ENCODE measurements around the gene EME1. TPM values are rescaled to one million over a fixed set of nuclear protein-coding genes. Genes with fewer than 3 reads are reported as not detected.

EME1 gene
- total and polyA plus RNA-seq, 8 donors, result 0.19 to 0.94 (median 0.41) TPM; not detected in 2

DNA sequence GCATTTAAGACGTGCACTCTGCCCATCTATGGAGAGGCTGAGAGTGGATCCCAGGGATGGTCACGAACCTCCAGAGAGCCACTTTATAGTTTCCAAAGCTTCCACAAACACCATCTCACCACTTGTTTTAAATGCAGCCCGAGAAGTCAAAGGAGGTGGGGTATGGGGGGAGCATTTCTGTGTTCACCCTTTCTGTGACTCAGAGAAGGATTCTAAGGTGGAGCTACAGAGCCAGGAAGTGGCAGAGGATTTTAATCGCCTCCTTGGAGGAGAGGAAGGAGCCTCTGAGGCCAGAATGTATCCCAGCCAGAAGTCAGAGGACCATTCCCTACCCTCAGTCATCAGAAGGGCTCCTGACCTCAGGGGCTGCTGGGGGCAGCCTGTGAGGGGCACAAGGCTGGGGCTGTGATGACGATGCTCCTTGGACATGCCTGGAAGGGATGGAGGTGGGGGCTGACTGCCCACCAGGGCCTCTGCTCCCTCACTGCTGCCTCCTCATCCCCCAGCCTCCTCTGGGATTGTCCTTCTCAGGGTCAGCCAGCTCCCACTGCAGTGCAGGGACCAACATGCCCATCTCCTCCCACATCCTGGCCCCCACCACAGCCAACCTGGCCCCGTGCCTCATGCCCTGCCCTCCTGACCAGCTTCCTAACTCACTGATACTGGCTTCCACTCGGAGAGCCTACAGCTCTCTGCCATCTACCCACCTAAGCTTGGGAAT lies 24.3 kb upstream of the EME1 start:
- FAIRE-seq (no peak), DNase-seq (peak in 1 of 6 donors; percentile 51), ATAC-seq (no peak)
- Histone ChIP-seq H3K36me3 (peaks cover 0 to 1% (median 0%) of the 10 kb centered on the region in 3 donors), H3K9me3 (no peaks in the 10 kb centered on the region), H3K4me3 (no peak overlapping the region), H3K4me1 (peaks cover 0 to 3% (median 3%) of the 10 kb centered on the region in 3 donors), H3K27me3 (no peaks in the 10 kb centered on the region), H3K27ac (no peak overlapping the region)
- intact Hi-C loops (cut with DNase I), result no loop called here
- TF ChIP-seq, protein P1, sequence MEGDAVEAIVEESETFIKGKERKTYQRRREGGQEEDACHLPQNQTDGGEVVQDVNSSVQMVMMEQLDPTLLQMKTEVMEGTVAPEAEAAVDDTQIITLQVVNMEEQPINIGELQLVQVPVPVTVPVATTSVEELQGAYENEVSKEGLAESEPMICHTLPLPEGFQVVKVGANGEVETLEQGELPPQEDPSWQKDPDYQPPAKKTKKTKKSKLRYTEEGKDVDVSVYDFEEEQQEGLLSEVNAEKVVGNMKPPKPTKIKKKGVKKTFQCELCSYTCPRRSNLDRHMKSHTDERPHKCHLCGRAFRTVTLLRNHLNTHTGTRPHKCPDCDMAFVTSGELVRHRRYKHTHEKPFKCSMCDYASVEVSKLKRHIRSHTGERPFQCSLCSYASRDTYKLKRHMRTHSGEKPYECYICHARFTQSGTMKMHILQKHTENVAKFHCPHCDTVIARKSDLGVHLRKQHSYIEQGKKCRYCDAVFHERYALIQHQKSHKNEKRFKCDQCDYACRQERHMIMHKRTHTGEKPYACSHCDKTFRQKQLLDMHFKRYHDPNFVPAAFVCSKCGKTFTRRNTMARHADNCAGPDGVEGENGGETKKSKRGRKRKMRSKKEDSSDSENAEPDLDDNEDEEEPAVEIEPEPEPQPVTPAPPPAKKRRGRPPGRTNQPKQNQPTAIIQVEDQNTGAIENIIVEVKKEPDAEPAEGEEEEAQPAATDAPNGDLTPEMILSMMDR (IDR thresholded peaks at IDR 0.05), result no peak
- WGBS, 2 donors, result 75 to 78% methylated on average over 7 of the region's 7 CpGs

DNA sequence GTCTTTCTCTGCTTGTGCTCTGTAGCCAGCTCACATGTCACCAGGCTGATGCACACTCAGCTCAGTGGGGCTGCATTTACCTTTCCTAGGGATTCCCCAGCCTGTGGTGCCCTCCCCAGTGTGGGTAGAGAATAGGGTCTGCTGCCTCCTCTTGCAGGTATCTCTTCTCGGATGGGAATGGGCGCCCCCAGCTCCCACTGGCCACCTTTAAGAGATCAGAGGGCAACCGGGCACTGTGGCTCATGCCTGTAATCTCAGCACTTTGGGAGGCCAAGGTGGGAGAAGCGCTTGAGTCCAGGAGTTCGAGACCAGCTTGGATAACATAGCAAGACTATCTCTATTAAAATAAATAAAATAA lies 23.8 kb upstream of the EME1 start:
- H3K4me3 ChIP-seq, result no peak overlapping the region

DNA sequence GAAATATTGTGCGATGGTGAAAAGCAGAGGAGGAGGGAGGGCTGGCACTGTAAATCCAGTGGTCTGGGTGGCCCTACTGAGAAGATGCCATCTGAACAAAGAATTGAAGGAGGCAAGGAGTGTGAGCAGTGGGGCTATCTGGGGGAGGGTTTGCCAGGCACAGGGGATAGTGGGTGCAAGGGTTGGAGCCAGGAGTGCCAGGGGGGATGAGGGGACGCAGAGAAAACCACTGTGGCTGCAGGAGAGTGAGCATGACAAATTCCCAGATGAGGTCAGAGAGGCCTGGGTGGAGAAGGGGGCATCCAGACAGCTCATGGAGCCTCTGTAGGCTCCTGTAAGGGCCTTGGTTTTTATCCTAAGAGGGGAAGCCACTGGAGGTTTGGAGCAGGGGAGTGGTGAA lies 22.3 kb upstream of the EME1 start:
- ATAC-seq (no peak), DNase-seq (peak in 1 of 6 donors; percentile 6), FAIRE-seq (no peak)
- TF ChIP-seq, protein P1 (IDR thresholded peaks at IDR 0.05), result no peak
- H3K9me3 ChIP-seq, result no peaks in the 10 kb centered on the region
- H3K27me3 ChIP-seq, result no peaks in the 10 kb centered on the region
- WGBS, 2 donors, result 98% methylated on average over 2 of the region's 2 CpGs
- H3K4me3 ChIP-seq, result no peak overlapping the region
- peaks cover 0 to 3% (median 0%) of the 10 kb centered on the region in 3 donors for H3K4me1 ChIP-seq
- intact Hi-C loops (cut with DNase I), result loop anchor here in 1 of 3 donors (10.0 kb wide), 1 partner anchor 274 kb away; no protein-coding TSS in a partner anchor
- H3K36me3 ChIP-seq, result peaks cover 0 to 20% (median 6%) of the 10 kb centered on the region in 3 donors
- no peak overlapping the region for H3K27ac ChIP-seq

More for the DNA sequence above, 23.8 kb upstream of the EME1 start:
- no peak overlapping the region for H3K27ac ChIP-seq
- ATAC-seq (no peak), FAIRE-seq (no peak), DNase-seq (peak in 1 of 6 donors; percentile 35)
- no peaks in the 10 kb centered on the region for H3K9me3 ChIP-seq
- peaks cover 0 to 7% (median 0%) of the 10 kb centered on the region in 3 donors for H3K36me3 ChIP-seq
- intact Hi-C loops (cut with DNase I), result no loop called here
- H3K27me3 ChIP-seq, result no peaks in the 10 kb centered on the region
- TF ChIP-seq, protein P1 (IDR thresholded peaks at IDR 0.05), result no peak
- peaks cover 0 to 3% (median 3%) of the 10 kb centered on the region in 3 donors for H3K4me1 ChIP-seq
- 86 to 97% methylated on average over 5 of the region's 5 CpGs for WGBS, 2 donors

DNA sequence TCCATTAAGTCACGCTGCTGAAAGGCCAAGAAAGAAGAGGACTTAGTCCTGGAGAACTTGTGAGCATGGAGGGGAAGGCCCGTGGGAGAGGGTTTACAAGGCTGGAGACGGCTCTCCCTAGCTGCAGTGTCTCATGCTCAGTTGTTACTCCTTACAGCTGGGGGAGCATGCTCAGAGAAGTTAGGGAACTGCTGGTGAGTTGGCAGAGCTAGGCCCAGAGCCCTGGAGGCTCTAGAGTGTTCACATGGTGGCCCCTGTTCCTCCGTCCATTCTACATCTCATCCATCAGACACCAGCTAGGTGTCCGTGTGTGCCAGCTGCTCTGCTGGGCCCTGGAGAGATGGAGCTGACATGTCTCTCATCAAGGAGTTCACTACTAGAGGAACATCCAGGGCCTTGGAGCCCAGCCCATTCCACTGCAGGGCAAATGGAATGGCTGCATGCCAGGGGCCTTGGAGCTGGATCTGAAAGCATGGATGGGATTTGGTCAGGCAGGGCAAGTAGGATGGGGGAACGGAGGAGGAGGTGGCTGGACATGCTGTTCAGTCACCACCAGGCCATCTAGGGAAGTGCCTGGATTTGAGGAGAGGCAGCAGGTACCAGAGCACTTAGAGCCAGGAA lies 20.8 kb upstream of the EME1 start:
- FAIRE-seq (no peak), ATAC-seq (no peak)
- peaks cover 0 to 31% (median 10%) of the 10 kb centered on the region in 3 donors for H3K36me3 ChIP-seq

More for the DNA sequence above, 20.8 kb upstream of the EME1 start:
- 80 to 84% methylated on average over 6 of the region's 6 CpGs for WGBS, 2 donors
- Histone ChIP-seq H3K4me1 (peaks cover 0 to 3% (median 0%) of the 10 kb centered on the region in 3 donors), H3K27me3 (no peaks in the 10 kb centered on the region), H3K27ac (no peak overlapping the region), H3K4me3 (no peak overlapping the region), H3K9me3 (no peaks in the 10 kb centered on the region)
- DNase-seq, result peak in 3 of 6 donors; percentile 15 to 60 (median 18)
- TF ChIP-seq, protein P1 (IDR thresholded peaks at IDR 0.05), result no peak
- intact Hi-C loops (cut with DNase I), result loop anchor here in 1 of 3 donors (10.0 kb wide), 1 partner anchor 273 kb away; no protein-coding TSS in a partner anchor
